ENCODE results near the gene PLEKHG4B. TPM values are rescaled to one million over a fixed set of nuclear protein-coding genes. Genes with fewer than 3 reads are reported as not detected.

Gene PLEKHG4B
- polyA plus RNA-seq, 1 donor from 2014 or later: 0.78 TPM

DNA sequence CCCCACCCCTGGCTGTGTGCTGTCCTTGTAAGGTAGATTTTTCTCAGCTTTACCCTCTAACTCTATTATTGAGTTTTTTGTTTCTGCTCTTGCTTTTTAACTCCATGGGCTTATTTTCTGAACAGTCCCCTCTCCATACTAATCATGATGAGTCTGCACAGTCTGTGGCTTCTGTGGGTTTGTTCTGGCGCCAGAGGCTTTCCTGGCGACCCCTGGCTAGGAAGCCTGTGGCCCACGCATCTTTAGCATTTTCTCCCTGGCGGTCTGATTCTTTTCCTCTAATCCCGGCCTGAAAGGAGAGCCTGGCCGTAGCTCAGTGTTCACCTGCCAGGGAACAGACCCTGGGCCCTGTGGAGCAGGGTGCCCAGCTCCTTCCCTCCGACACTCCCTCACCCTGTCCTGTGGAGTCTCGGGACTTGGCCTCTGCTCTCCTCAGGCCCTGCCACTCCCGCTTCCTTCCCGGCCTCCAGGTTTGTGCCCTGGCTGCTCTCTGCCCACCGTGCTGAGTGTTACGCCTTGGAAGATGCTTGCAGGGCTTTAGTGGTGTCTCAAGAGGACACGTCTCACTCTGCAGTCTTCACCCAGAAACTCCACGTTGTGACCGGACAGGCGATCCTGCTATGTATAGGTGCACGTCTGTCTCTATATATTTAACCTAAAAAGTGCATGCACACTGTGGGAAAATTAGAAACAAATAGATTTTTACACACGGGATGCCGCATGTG, 67.6 kb downstream of the PLEKHG4B start:
- Histone ChIP-seq H3F3A (ENCODE audit: insufficient read depth, low read length, poor library complexity, severe bottlenecking) (no peaks in the 10 kb centered on the region), H2AFZ (ENCODE audit: low read depth, low read length) (no peak overlapping the region), H3K9me3 (ENCODE audit: low read length) (no peaks in the 10 kb centered on the region), H3K4me2 (ENCODE audit: low read length) (no peak overlapping the region), H3K27ac (ENCODE audit: low read length) (no peak overlapping the region), H3K9ac (ENCODE audit: low read length) (no peak overlapping the region), H3K79me2 (replicated peaks; ENCODE audit: insufficient read depth, low read length) (no peaks in the 10 kb centered on the region), H3K36me3 (ENCODE audit: insufficient read depth, low read length) (no peaks in the 10 kb centered on the region), H3K4me3 (ENCODE audit: low read length) (no peak overlapping the region), H4K20me1 (ENCODE audit: insufficient read depth) (no peaks in the 10 kb centered on the region), H3K27me3 (ENCODE audit: insufficient read depth, low read depth, low read length) (no peaks in the 10 kb centered on the region), H3K9me2 (ENCODE audit: insufficient read depth, low read length) (no peaks in the 10 kb centered on the region)
- TF ChIP-seq MXI1 (conservative IDR thresholded peaks at IDR 0.05; ENCODE audit: poor library complexity, severe bottlenecking) (no peak), TAF1 (IDR thresholded peaks at IDR 0.05; ENCODE audit: low read depth) (no peak)
- TF ChIP-seq, protein P1, sequence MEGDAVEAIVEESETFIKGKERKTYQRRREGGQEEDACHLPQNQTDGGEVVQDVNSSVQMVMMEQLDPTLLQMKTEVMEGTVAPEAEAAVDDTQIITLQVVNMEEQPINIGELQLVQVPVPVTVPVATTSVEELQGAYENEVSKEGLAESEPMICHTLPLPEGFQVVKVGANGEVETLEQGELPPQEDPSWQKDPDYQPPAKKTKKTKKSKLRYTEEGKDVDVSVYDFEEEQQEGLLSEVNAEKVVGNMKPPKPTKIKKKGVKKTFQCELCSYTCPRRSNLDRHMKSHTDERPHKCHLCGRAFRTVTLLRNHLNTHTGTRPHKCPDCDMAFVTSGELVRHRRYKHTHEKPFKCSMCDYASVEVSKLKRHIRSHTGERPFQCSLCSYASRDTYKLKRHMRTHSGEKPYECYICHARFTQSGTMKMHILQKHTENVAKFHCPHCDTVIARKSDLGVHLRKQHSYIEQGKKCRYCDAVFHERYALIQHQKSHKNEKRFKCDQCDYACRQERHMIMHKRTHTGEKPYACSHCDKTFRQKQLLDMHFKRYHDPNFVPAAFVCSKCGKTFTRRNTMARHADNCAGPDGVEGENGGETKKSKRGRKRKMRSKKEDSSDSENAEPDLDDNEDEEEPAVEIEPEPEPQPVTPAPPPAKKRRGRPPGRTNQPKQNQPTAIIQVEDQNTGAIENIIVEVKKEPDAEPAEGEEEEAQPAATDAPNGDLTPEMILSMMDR (IDR thresholded peaks at IDR 0.05; ENCODE audit: poor library complexity, severe bottlenecking): no peak

DNA sequence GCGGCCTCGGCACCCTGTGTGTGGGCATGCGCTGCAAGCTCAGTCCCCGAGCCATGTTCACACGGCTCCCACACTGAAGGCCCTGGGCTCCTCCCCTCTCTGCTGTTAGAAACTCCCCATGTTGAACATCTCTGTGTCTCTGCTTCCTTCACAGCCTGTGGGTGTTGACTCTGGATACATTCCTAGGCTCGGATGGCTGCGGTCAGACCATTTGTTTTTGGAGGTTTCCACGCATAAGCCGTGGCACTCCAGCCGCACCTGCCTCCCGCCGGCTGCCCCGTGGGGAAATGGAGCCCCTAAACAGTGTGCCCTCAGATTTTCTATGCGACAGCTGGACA, 68.2 kb downstream of the PLEKHG4B start:
- Histone ChIP-seq H3K4me2 (ENCODE audit: low read length) (no peak overlapping the region), H3K4me3 (ENCODE audit: low read length) (no peak overlapping the region), H3K9ac (ENCODE audit: low read length) (no peak overlapping the region), H3K9me2 (ENCODE audit: insufficient read depth, low read length) (no peaks in the 10 kb centered on the region), H3K27me3 (ENCODE audit: insufficient read depth, low read depth, low read length) (no peaks in the 10 kb centered on the region), H3K36me3 (ENCODE audit: insufficient read depth, low read length) (no peaks in the 10 kb centered on the region), H3K79me2 (replicated peaks; ENCODE audit: insufficient read depth, low read length) (no peaks in the 10 kb centered on the region), H3F3A (ENCODE audit: insufficient read depth, low read length, poor library complexity, severe bottlenecking) (no peaks in the 10 kb centered on the region), H3K27ac (ENCODE audit: low read length) (no peak overlapping the region), H2AFZ (ENCODE audit: low read depth, low read length) (no peak overlapping the region), H3K9me3 (ENCODE audit: low read length) (no peaks in the 10 kb centered on the region), H4K20me1 (ENCODE audit: insufficient read depth) (no peaks in the 10 kb centered on the region)
- TF ChIP-seq EP300 (conservative IDR thresholded peaks at IDR 0.05; ENCODE audit: poor library complexity, severe bottlenecking) (no peak), SMC3 (conservative IDR thresholded peaks at IDR 0.05; ENCODE audit: poor library complexity) (no peak), MXI1 (conservative IDR thresholded peaks at IDR 0.05; ENCODE audit: poor library complexity, severe bottlenecking) (no peak), POLR2AphosphoS5 (IDR thresholded peaks at IDR 0.05) (no peak), EZH2 (IDR thresholded peaks at IDR 0.05; ENCODE audit: borderline replicate concordance, insufficient read depth, low read length, poor library complexity, severe bottlenecking) (no peak), TAF1 (IDR thresholded peaks at IDR 0.05; ENCODE audit: low read depth) (no peak), RAD21 (conservative IDR thresholded peaks at IDR 0.05) (no peak)
- TF ChIP-seq, protein P1 (IDR thresholded peaks at IDR 0.05; ENCODE audit: poor library complexity, severe bottlenecking): no peak
- TF ChIP-seq, protein P2, sequence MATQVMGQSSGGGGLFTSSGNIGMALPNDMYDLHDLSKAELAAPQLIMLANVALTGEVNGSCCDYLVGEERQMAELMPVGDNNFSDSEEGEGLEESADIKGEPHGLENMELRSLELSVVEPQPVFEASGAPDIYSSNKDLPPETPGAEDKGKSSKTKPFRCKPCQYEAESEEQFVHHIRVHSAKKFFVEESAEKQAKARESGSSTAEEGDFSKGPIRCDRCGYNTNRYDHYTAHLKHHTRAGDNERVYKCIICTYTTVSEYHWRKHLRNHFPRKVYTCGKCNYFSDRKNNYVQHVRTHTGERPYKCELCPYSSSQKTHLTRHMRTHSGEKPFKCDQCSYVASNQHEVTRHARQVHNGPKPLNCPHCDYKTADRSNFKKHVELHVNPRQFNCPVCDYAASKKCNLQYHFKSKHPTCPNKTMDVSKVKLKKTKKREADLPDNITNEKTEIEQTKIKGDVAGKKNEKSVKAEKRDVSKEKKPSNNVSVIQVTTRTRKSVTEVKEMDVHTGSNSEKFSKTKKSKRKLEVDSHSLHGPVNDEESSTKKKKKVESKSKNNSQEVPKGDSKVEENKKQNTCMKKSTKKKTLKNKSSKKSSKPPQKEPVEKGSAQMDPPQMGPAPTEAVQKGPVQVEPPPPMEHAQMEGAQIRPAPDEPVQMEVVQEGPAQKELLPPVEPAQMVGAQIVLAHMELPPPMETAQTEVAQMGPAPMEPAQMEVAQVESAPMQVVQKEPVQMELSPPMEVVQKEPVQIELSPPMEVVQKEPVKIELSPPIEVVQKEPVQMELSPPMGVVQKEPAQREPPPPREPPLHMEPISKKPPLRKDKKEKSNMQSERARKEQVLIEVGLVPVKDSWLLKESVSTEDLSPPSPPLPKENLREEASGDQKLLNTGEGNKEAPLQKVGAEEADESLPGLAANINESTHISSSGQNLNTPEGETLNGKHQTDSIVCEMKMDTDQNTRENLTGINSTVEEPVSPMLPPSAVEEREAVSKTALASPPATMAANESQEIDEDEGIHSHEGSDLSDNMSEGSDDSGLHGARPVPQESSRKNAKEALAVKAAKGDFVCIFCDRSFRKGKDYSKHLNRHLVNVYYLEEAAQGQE (IDR thresholded peaks at IDR 0.05; ENCODE audit: borderline replicate concordance): no peak
